Measurements from ENCODE around the gene CCDC148. TPM values are rescaled to one million over a fixed set of nuclear protein-coding genes. Genes with fewer than 3 reads are reported as not detected.

The CCDC148 gene
- polyA plus RNA-seq, 3 donors, result not detected

DNA sequence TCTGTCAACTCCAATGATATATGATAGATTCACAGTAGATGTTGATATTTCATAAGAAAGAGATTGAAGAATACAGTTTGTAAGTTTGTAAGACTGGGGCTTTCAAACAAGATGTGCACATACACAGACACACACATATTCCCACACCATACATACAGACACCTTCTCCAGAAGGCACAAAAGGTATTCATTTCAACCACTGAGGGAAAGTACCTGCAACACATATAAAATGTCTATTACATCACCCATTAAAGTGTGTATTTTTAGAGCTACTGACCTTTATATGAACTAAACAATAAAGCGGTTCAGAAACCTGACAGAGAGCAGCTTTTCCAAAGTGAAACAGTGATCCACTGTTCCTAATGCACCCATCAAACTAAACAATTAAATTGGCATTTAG is 53.3 kb downstream of the CCDC148 start:
- Histone ChIP-seq H4K20me1 (ENCODE audit: insufficient read depth, low read length) (no peaks in the 10 kb centered on the region), H3K27me3 (ENCODE audit: control insufficient read depth in 2 of 2, insufficient read depth in 2 of 2, low read length in 2 of 2) (no peaks in the 10 kb centered on the region), H2AFZ (ENCODE audit: insufficient read depth, low read depth, low read length, poor library complexity, severe bottlenecking) (no peak overlapping the region), H3K27ac (ENCODE audit: low read depth in 1 of 2, low read length in 2 of 2) (no peak overlapping the region), H3K36me3 (replicated peaks in 1 of 2; ENCODE audit: control insufficient read depth in 1 of 2, insufficient read depth in 2 of 2, low read length in 2 of 2) (no peaks in the 10 kb centered on the region), H3K4me1 (ENCODE audit: control insufficient read depth in 1 of 2, insufficient read depth in 2 of 2, low read length in 2 of 2) (no peaks in the 10 kb centered on the region), H3K79me2 (ENCODE audit: insufficient read depth, low read length) (no peaks in the 10 kb centered on the region), H3K9ac (ENCODE audit: insufficient read depth, low read length, poor library complexity, severe bottlenecking) (no peak overlapping the region), H3K4me2 (replicated peaks; ENCODE audit: extremely low read depth, low read length, poor library complexity, severe bottlenecking) (no peak overlapping the region), H3K4me3 (replicated peaks in 1 of 3; ENCODE audit: low read depth in 2 of 3, low read length in 3 of 3) (no peak overlapping the region), H3K9me3 (replicated peaks in 1 of 2; ENCODE audit: control insufficient read depth in 1 of 2, insufficient read depth in 1 of 2, low read length in 2 of 2) (no peaks in the 10 kb centered on the region)
- H3K9me3 Mint-ChIP-seq, result peaks cover 2 to 15% (median 4%) of the 10 kb centered on the region in 7 donors
- H3K27me3 Mint-ChIP-seq (ENCODE audit: low read depth in 3 of 3), result no peaks in the 10 kb centered on the region
- no peak overlapping the region for H3K27ac Mint-ChIP-seq
- H3K4me1 Mint-ChIP-seq, result peaks cover 2% of the 10 kb centered on the region
- 80% methylated on average over 1 of the region's 1 CpG for WGBS (ENCODE audit: insufficient coverage)
- DNase-seq, result no peak
- H3K36me3 Mint-ChIP-seq, result no peaks in the 10 kb centered on the region
- H3K4me3 Mint-ChIP-seq, result no peak overlapping the region
- intact Hi-C loops (cut with micrococcal nuclease), result no loop called here
- TF ChIP-seq, protein P1, sequence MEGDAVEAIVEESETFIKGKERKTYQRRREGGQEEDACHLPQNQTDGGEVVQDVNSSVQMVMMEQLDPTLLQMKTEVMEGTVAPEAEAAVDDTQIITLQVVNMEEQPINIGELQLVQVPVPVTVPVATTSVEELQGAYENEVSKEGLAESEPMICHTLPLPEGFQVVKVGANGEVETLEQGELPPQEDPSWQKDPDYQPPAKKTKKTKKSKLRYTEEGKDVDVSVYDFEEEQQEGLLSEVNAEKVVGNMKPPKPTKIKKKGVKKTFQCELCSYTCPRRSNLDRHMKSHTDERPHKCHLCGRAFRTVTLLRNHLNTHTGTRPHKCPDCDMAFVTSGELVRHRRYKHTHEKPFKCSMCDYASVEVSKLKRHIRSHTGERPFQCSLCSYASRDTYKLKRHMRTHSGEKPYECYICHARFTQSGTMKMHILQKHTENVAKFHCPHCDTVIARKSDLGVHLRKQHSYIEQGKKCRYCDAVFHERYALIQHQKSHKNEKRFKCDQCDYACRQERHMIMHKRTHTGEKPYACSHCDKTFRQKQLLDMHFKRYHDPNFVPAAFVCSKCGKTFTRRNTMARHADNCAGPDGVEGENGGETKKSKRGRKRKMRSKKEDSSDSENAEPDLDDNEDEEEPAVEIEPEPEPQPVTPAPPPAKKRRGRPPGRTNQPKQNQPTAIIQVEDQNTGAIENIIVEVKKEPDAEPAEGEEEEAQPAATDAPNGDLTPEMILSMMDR (IDR thresholded peaks at IDR 0.05), result no peak

DNA sequence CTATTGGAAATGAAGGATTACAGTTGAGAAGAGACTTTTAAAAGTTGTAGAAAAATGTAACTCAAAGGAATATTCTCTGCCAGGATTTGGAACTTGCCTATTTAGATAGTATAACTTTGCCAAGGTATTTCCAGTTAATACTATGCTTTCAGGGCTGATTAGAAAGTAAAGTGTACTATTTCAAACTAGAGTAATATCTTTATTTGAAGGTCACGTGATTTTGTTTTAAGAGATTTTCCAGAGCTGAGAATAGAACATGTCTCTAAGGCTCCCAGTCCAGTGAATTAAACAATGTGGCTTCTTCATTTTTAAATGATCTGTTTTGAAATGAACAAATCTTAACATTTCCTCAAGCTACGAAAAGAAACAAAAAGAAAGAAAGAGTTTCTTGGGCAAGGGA is 53.9 kb downstream of the CCDC148 start:
- Mint-ChIP-seq H3K9me3 (peaks cover 2 to 21% (median 4%) of the 10 kb centered on the region in 7 donors), H3K27ac (no peak overlapping the region)
- WGBS (ENCODE audit: insufficient coverage), result no CpG with 5 or more reads among the region's 2 CpGs

More for the DNA sequence above, 53.9 kb downstream of the CCDC148 start:
- Histone ChIP-seq H3K27me3 (ENCODE audit: control insufficient read depth in 2 of 2, insufficient read depth in 2 of 2, low read length in 2 of 2) (no peaks in the 10 kb centered on the region), H3K27ac (ENCODE audit: low read depth in 1 of 2, low read length in 2 of 2) (no peak overlapping the region), H4K20me1 (ENCODE audit: insufficient read depth, low read length) (no peaks in the 10 kb centered on the region), H3K9ac (ENCODE audit: insufficient read depth, low read length, poor library complexity, severe bottlenecking) (no peak overlapping the region), H3K36me3 (replicated peaks in 1 of 2; ENCODE audit: control insufficient read depth in 1 of 2, insufficient read depth in 2 of 2, low read length in 2 of 2) (no peaks in the 10 kb centered on the region), H3K9me3 (replicated peaks in 1 of 2; ENCODE audit: control insufficient read depth in 1 of 2, insufficient read depth in 1 of 2, low read length in 2 of 2) (no peaks in the 10 kb centered on the region), H3K4me2 (replicated peaks; ENCODE audit: extremely low read depth, low read length, poor library complexity, severe bottlenecking) (no peak overlapping the region), H3K4me1 (ENCODE audit: control insufficient read depth in 1 of 2, insufficient read depth in 2 of 2, low read length in 2 of 2) (no peaks in the 10 kb centered on the region), H3K79me2 (ENCODE audit: insufficient read depth, low read length) (no peaks in the 10 kb centered on the region), H2AFZ (ENCODE audit: insufficient read depth, low read depth, low read length, poor library complexity, severe bottlenecking) (no peak overlapping the region), H3K4me3 (replicated peaks in 1 of 3; ENCODE audit: low read depth in 2 of 3, low read length in 3 of 3) (no peak overlapping the region)
- TF ChIP-seq, protein P1 (IDR thresholded peaks at IDR 0.05), result no peak
- H3K4me3 Mint-ChIP-seq, result no peak overlapping the region
- H3K36me3 Mint-ChIP-seq, result no peaks in the 10 kb centered on the region
- no peaks in the 10 kb centered on the region for H3K27me3 Mint-ChIP-seq (ENCODE audit: low read depth in 3 of 3)
- DNase-seq, result no peak
- H3K4me1 Mint-ChIP-seq, result peaks cover 2% of the 10 kb centered on the region
- intact Hi-C loops (cut with micrococcal nuclease), result no loop called here
